GM08714 (cell line): ENCODE measurements around the gene KCNQ2.

Source experiments
- H3K4me3 ChIP-seq: fragments of 200-500 bp; sonication (Bioruptor generic); 2 replicates; pipeline ENCODE4 v1.5.1; 2014; ENCODE audit warnings: mild to moderate bottlenecking, low read length, inconsistent platforms
- ZNF274 ChIP-seq: IDR thresholded peaks from 2 replicates; pipeline ENCODE4 v1.6.1; 2012; ENCODE audit warnings: mild to moderate bottlenecking, low read depth, low read length

The KCNQ2 gene

DNA sequence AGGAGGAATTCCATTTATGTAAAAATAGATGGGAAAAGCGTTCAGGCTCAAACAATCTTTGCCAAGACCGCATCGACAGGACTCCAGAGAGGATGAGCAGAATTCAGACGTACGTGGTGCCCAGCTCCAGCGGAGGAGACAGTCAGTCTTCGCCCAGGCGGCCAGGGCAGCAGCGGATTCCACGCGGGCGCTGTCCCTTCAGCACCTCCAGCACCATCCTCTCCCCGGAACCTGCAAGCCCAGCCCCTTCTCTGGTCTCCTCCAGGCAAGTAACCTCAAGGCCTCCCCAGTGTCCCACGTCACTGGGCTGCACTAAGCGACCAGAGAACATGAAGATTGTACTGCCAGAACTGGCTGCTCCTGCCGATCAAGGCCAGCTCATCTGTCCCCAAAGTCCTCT, 2.8 kb upstream of the KCNQ2 start:
- TF ChIP-seq ZNF274 = no peak

GRCh38 chr20:63473555-63474449, 1.3 kb upstream of the KCNQ2 start:
- TF ChIP-seq ZNF274 = no peak
- H3K4me3 ChIP-seq = no peak overlapping the region

More for the DNA sequence above, 2.8 kb upstream of the KCNQ2 start:
- no peak overlapping the region for H3K4me3 ChIP-seq

DNA sequence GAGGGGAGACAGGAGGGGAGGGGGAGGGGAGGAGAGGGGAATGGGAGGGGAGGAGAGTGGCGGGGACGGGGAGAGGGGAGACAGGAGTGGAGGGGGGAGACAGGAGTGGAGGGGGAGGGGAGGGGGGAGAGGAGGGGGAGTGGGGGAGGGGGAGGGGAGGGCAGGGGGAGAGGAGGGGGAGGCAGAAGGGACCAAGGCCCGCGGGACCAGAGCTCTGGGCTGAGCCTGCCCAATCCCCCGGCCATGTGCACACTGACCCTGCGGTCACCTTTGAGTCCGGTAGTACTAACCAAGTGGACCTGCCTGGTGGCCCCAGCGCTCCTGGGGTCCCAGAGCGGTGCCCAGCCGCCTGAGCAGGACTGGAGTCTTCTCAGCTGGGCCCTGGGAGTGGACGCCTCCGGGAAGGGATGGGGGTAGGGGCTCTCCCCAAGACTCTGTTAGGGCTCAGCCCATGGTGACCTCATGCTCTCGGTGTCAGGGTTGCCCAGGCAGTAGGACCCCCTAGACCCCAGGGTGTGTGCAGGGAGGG, 471 bp upstream of the KCNQ2 start:
- TF ChIP-seq ZNF274 = no peak
- H3K4me3 ChIP-seq = no peak overlapping the region

DNA sequence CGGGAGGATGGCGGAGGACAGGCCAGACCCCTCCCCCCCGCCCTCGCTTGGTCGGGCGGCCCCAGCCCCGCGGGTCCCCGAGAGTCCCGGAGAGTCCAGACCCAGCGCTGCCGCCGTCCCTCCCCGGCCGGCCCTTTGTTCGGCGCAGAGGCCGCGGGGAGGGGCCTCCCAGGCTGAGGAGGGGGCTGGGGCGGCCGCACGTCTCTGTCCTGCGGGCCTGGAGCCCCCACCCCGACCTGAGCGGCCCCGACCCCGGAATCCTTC, 806 bp downstream of the KCNQ2 start:
- no peak overlapping the region for H3K4me3 ChIP-seq
- TF ChIP-seq ZNF274 = no peak

DNA sequence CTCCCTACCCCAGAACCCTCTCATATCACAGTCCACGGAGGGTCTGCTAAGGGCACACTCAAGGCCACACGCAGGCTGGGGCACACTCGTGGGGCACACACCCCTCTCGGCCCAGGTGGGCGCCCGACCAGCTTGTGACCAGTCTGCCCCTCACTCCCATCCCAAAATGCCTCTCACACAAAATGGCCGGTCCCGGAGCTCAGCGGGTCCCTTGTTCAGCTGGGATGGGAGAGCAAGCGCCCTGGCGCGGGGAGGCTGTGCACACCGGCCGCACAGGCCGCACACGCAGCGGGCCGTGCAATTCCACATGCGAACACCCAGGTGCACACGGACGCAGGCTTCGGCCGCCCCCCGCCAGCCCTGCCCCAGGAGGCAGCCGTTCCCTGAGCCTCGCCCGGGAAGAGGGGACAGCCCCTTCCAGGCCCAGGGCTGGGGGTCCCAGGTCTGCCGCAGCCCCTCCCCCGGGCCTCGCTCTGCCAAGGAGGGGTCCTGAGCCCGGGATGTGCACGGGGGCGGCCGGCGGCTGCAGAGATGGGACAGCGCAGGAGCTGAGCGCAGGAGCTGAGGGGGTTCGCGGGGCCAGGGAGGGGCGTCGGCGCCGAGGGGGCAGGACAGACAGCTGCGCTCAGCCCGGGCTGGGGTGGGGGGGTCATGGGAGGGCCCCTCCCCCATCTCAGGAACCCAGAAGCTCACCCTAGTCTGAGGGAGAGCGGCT, 1.3 kb downstream of the KCNQ2 start:
- H3K4me3 ChIP-seq = no peak overlapping the region
- TF ChIP-seq ZNF274 = no peak

- no peak overlapping the region for H3K4me3 ChIP-seq
- no peak for TF ChIP-seq ZNF274
Measured at GRCh38 chr20:63470410-63470809, 2.0 kb downstream of the KCNQ2 start.

GRCh38 chr20:63469713-63470101, 2.7 kb downstream of the KCNQ2 start:
- no peak overlapping the region for H3K4me3 ChIP-seq
- no peak for TF ChIP-seq ZNF274

- no peak for TF ChIP-seq ZNF274
- no peak overlapping the region for H3K4me3 ChIP-seq
Measured at GRCh38 chr20:63469019-63469712, 3.3 kb downstream of the KCNQ2 start.

DNA sequence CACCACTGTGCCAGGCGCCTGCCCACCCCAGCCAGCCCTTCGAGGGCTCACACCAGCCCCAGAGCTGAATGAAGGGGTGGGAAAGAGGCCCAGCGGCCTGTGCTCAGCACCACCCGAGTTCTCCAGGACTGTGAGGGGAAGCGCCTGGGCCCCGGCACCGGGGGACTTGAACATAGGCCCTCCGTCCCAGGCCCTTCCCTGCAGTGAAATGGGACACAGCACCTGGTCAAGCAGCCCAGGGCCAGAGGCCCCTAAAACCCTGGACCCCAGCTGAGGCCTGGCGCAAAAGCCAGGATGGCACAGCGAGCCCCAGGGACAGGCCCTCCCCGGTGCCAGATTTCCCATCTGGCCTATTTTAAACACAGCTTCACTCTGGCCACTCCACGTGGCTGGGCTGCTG, 4.0 kb downstream of the KCNQ2 start:
- TF ChIP-seq ZNF274 = no peak

DNA sequence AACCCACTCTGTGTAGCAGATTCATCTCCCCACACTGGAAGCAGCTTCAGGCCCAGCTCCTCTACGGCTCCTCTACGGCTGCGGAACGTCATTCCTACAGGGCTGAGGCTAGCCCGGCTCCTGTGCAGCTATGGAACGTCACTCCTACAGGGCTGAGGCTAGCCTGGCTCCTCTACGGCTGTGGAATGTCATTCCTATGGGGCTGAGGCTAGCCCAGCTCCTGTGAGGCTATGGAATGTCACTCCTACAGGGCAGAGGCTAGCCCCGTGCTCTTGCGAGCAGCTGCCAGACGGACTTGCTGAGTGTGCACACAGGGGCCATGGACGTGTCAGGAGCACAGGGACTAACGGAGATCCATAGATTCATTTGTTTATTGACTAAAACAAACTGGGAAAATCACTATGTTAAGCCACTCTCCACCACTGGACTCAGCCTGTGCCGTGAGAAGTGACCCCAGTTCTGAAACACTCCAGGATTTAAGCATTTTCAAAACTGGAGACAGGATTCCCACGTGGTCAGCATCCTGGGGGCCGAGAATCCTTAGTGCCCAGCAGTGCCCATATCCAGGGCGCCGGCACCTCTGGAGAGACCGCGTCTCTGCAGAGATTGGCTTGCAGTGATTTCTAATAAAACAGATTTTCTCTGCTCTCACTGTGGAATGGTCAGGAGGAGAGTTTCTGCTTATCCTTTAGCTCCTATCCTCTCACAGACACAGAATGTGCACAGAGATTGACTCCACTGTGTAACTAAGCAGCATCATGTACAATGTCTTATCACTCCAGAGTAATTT, 5.0 kb downstream of the KCNQ2 start:
- TF ChIP-seq ZNF274 = no peak
- no peak overlapping the region for H3K4me3 ChIP-seq

More for the DNA sequence above, 4.0 kb downstream of the KCNQ2 start:
- H3K4me3 ChIP-seq = no peak overlapping the region

- no peak for TF ChIP-seq ZNF274
- H3K4me3 ChIP-seq = no peak overlapping the region
Measured at GRCh38 chr20:63466861-63467260, 5.6 kb downstream of the KCNQ2 start.

DNA sequence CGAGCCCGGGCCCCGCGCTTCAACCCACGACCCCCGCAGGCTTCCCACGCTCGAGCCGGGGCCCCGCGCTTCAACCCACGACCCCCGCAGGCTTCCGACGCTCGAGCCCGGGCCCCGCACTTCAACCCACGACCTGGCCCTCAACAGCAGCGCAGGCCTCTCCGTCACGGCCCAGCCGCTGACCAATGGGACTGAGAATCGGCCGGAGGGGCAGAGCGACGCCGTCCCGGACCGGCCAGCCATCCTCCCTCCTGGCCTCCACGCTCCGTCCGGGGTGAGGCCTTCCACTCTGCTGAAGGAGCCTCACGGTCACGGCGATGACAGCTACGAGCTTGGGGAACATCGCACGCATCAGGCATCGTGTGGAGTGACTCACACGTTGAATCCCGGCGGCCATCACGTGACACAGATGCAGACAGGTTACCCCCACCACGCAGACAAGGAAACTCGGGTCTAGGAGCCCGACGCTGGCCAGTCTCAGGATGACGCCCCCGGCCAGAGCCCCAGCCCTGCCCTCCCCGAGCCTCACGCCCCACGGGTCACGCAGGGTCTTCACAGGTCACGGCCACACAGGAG, 6.1 kb downstream of the KCNQ2 start:
- H3K4me3 ChIP-seq = no peak overlapping the region
- no peak for TF ChIP-seq ZNF274

DNA sequence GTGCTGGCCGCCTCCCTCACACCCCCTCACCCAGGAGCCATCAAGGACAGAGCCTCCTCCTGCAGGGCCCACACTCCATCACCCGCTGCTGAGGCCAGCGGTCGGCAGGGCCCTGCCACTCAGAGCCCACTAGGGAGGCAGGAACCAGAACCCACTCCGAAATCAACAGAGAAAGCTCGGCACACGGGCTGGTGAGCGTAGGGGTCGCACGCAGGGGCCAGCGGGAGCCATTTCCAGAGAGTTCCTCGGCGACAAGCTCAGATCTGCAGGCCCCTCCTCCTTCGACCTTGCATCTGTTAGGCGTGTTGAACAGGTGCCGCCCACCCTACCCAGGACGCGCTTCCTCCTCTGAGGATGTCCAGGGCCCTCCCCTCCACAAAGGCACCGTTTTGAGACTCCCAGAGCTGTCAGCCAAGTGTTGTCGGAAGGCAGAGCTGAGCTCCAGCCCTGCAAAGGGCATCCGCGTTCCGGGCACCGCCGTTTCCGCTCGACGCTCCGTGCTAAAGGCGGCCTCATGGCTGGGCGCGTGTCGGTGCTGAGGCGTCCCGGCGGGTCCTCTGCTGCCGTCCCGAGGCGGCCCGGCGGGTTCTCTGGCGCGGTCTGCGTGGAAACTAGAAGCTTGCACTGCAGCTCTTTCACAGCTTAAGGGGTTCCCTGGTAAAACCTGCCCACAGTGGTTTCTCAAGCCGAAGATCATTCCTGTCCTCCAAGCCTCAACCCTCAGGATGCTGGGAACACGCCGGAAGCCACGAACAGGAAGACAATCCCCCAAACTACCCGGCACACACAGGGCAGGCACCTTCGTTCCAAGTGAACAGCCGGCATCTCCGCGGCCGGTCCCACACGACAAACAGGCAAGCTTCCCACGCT, 6.8 kb downstream of the KCNQ2 start:
- no peak for TF ChIP-seq ZNF274
- H3K4me3 ChIP-seq = no peak overlapping the region

- TF ChIP-seq ZNF274 = no peak
- H3K4me3 ChIP-seq = no peak overlapping the region
Measured at GRCh38 chr20:63464289-63464635, 8.2 kb downstream of the KCNQ2 start.
